HepG2 (cell line): Measurements from ENCODE around the gene TP53TG5. TPM values are rescaled to one million over a fixed set of nuclear protein-coding genes. Genes with fewer than 3 reads are reported as not detected.

Source experiments
- CREM ChIP-seq, 2 experiments: sonication (generic) in 1 of 2; formaldehyde crosslinking in 1 of 2; IDR thresholded peaks; 2 replicates each; pipeline versions ENCODE4 v1.4.0 to v1.6.1; 2016 to 2020; ENCODE audit warnings: antibody characterized with exemption in 1 of 2, mild to moderate bottlenecking in 1 of 2, missing genetic modification reagents in 1 of 2
- EEA1 ChIP-seq: sonication (generic); formaldehyde crosslinking; IDR thresholded peaks from 2 replicates; pipeline ENCODE4 v1.5.1; 2020; ENCODE audit warnings: mild to moderate bottlenecking, missing genetic modification reagents, borderline replicate concordance
- ESRRA ChIP-seq: sonication (generic); formaldehyde crosslinking; IDR thresholded peaks from 2 replicates; pipeline ENCODE4 v1.5.1; 2020; ENCODE audit warnings: mild to moderate bottlenecking, low read depth, missing genetic modification reagents
- GATAD2A ChIP-seq: IDR thresholded peaks from 2 replicates; pipeline ENCODE4 v1.6.1; 2016
- JUN ChIP-seq: sonication (generic); formaldehyde crosslinking; IDR thresholded peaks from 2 replicates; pipeline ENCODE4 v1.4.0; 2020; ENCODE audit warnings: mild to moderate bottlenecking, missing genetic modification reagents
- KDM5A ChIP-seq: fragments of 200-600 bp; sonication (generic); IDR thresholded peaks from 2 replicates; pipeline ENCODE4 v1.7.0; 2018; ENCODE audit warnings: antibody characterized with exemption, mild to moderate bottlenecking, low read length, borderline replicate concordance
- MEF2D ChIP-seq: sonication (generic); formaldehyde crosslinking; IDR thresholded peaks from 2 replicates; pipeline ENCODE4 v1.5.1; 2020; ENCODE audit warnings: mild to moderate bottlenecking, missing genetic modification reagents
- REL ChIP-seq: sonication (generic); formaldehyde crosslinking; conservative IDR thresholded peaks from 2 replicates; pipeline ENCODE4 v1.8.0; 2022; ENCODE audit warnings: mild to moderate bottlenecking, missing genetic modification reagents, moderate library complexity
- SKI ChIP-seq: fragments of 450-650 bp; IDR thresholded peaks from one replicate; pipeline ENCODE4 v1.6.1; 2018; ENCODE audit warnings: mild to moderate bottlenecking; ENCODE audit not compliant: partially characterized antibody
- SP4 ChIP-seq: sonication (generic); formaldehyde crosslinking; IDR thresholded peaks from 2 replicates; pipeline ENCODE4 v1.8.1; 2023; ENCODE audit warnings: mild to moderate bottlenecking, missing genetic modification reagents
- ZBTB38 ChIP-seq: sonication (generic); formaldehyde crosslinking; IDR thresholded peaks from 2 replicates; pipeline ENCODE4 v1.5.1; 2020; ENCODE audit warnings: mild to moderate bottlenecking, missing genetic modification reagents
- ZFP82 ChIP-seq: sonication (generic); formaldehyde crosslinking; IDR thresholded peaks from 2 replicates; pipeline ENCODE4 v1.5.1; 2020; ENCODE audit warnings: mild to moderate bottlenecking, missing genetic modification reagents, borderline replicate concordance
- ZMYM2 ChIP-seq: sonication (generic); formaldehyde crosslinking; IDR thresholded peaks from 2 replicates; pipeline ENCODE4 v1.8.0; 2022; ENCODE audit warnings: mild to moderate bottlenecking, missing genetic modification reagents
- ZNF136 ChIP-seq: sonication (generic); formaldehyde crosslinking; IDR thresholded peaks from 2 replicates; pipeline ENCODE4 v1.8.1; 2022; ENCODE audit warnings: low read depth, mild to moderate bottlenecking, moderate library complexity, missing genetic modification reagents
- ZNF275 ChIP-seq: sonication (generic); formaldehyde crosslinking; IDR thresholded peaks from 2 replicates; pipeline ENCODE4 v1.8.0; 2022; ENCODE audit warnings: missing genetic modification reagents, mild to moderate bottlenecking, inconsistent platforms, borderline replicate concordance
- ZNF317 ChIP-seq: sonication (generic); formaldehyde crosslinking; IDR thresholded peaks from 2 replicates; pipeline ENCODE4 v1.5.0; 2020; ENCODE audit warnings: mild to moderate bottlenecking, missing genetic modification reagents
- ZNF510 ChIP-seq: sonication (generic); formaldehyde crosslinking; IDR thresholded peaks from 2 replicates; pipeline ENCODE4 v1.4.0; 2020; ENCODE audit warnings: low read depth, mild to moderate bottlenecking, missing genetic modification reagents
- ZNF777 ChIP-seq: sonication (generic); formaldehyde crosslinking; IDR thresholded peaks from 2 replicates; pipeline ENCODE4 v1.4.0; 2020; ENCODE audit warnings: missing genetic modification reagents
- ZNF878 ChIP-seq: sonication (generic); formaldehyde crosslinking; IDR thresholded peaks from 2 replicates; pipeline ENCODE4 v1.8.1; 2023; ENCODE audit warnings: mild to moderate bottlenecking, missing genetic modification reagents, moderate library complexity
- ZSCAN12 ChIP-seq: sonication (generic); formaldehyde crosslinking; IDR thresholded peaks from 2 replicates; pipeline ENCODE4 v1.9.0; 2021; ENCODE audit warnings: mild to moderate bottlenecking, missing genetic modification reagents
- polyA plus RNA-seq, 8 experiments: library from polyadenylated mRNA; depleted of rRNA in 3 of 8; stranded (reverse) in 7 of 8; unstranded in 1 of 8; fragments of >200 nt; fragmentation: Illumina TruSeq in 4 of 8; extraction: Trizol in 4 of 8; gene quantifications; 2 replicates each; pipeline versions ENCODE4 v1.2.1 to v1.2.3, GENCODE V29; 2011 to 2016; ENCODE audit warnings: low read depth in 4 of 8, missing spikeins in 1 of 8, mixed read lengths in 1 of 8; ENCODE audit not compliant: insufficient read depth in 1 of 8
- total RNA-seq, 5 experiments: library from RNA; depleted of rRNA; stranded (reverse); fragments of >200 nt; fragmentation: Illumina TruSeq; extraction: Trizol; gene quantifications; 2 replicates each; pipeline ENCODE4 v1.2.3, GENCODE V29; 2016; ENCODE audit warnings: low read depth in 1 of 5
- TF ChIP-seq, protein P1 (sequence below): sonication (generic); formaldehyde crosslinking; IDR thresholded peaks from 2 replicates; pipeline ENCODE4 v1.8.0; 2023; ENCODE audit warnings: mild to moderate bottlenecking, missing genetic modification reagents
- TF ChIP-seq, protein P2 (sequence below): sonication (generic); formaldehyde crosslinking; IDR thresholded peaks from 2 replicates; pipeline ENCODE4 v1.4.0; 2020; ENCODE audit warnings: missing genetic modification reagents, borderline replicate concordance

The TP53TG5 gene
- total and polyA plus RNA-seq, 2 of the 13 experiments (the other 11 are each of a cell fraction or from before 2014, with no cell fraction given) = 0.11 TPM; not detected in 1

DNA sequence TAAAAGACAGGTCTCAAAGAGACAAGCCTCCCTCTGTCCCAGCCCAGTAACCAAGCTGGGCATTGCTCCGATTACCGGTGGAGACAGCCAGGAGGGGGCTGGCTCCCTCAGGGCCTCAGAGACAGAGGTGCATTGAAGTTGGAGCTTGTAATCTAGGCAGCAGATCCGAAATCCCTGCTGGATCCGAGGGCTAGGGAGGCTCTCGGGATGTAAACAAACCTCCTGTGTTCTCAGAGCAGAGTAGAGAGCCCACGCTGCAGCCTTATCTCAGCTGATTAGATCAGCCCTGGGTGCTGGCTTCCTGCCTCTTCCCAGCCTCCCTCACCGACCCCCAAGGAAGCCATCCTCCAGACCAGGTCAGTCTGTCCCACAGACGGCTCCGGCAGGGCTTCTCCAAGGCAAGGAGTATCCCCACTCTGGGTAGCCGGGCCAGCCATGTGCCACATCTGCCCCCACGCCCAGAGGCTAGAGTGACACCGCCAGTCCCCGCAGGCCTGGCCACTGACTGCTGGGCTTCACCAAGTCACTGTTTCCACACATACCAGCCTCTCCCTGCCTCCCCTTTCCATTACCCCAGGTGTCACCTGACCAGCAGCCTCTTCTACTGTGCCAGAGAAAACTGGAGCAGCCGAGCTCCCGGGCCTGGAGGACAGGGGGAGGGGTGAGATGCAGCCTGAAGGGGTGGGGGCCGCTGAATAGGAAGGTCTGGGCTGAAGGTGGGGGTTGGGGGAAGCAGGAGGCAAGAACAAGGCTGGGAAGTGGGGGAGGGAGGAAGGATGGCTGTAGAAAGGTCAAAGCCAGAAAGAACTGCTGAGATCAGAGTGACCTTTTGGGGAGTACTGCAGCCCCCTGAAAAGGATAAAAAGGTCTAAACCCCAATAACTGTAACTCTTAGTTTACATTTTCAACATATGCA, 35.9 kb downstream of the TP53TG5 start (continued):
- TF ChIP-seq EEA1 (CRISPR knock-in tag) = peak; percentile 54; the same call in 1 of the 2 replicates
- TF ChIP-seq GATAD2A (CRISPR knock-in tag) = peak; percentile 83
- TF ChIP-seq ZNF878 (CRISPR knock-in tag) = 0 out of 2 replicates have a peak, but pooled peaks have one; percentile 65
- no peak for TF ChIP-seq KDM5A
- TF ChIP-seq SP4 (CRISPR knock-in tag) = no peak
- peak; percentile 69 for TF ChIP-seq SKI
- 0 out of 2 replicates have a peak, but pooled peaks have one; percentile 44 for TF ChIP-seq ZMYM2
- 0 out of 2 replicates have a peak, but pooled peaks have one; percentile 10 for TF ChIP-seq CREM (IDR thresholded peaks at IDR 0.05)
- no peak for TF ChIP-seq CREM (CRISPR knock-in tag; IDR thresholded peaks at IDR 0.05)
- TF ChIP-seq JUN (CRISPR knock-in tag) = peak; percentile 62; the same call in 1 of the 2 replicates
- TF ChIP-seq, protein P1, sequence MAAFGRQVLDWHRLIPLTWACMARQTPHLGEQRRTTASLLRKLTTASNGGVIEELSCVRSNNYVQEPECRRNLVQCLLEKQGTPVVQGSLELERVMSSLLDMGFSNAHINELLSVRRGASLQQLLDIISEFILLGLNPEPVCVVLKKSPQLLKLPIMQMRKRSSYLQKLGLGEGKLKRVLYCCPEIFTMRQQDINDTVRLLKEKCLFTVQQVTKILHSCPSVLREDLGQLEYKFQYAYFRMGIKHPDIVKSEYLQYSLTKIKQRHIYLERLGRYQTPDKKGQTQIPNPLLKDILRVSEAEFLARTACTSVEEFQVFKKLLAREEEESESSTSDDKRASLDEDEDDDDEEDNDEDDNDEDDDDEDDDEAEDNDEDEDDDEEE (CRISPR knock-in tag) = 0 out of 2 replicates have a peak, but pooled peaks have one; percentile 64
- peak; percentile 80; the same call in 1 of the 2 replicates for TF ChIP-seq ZNF510 (CRISPR knock-in tag)
- TF ChIP-seq ZNF136 = 0 out of 2 replicates have a peak, but pooled peaks have one; percentile 24
- TF ChIP-seq MEF2D (CRISPR knock-in tag) = 0 out of 2 replicates have a peak, but pooled peaks have one; percentile 25
- TF ChIP-seq, protein P2, sequence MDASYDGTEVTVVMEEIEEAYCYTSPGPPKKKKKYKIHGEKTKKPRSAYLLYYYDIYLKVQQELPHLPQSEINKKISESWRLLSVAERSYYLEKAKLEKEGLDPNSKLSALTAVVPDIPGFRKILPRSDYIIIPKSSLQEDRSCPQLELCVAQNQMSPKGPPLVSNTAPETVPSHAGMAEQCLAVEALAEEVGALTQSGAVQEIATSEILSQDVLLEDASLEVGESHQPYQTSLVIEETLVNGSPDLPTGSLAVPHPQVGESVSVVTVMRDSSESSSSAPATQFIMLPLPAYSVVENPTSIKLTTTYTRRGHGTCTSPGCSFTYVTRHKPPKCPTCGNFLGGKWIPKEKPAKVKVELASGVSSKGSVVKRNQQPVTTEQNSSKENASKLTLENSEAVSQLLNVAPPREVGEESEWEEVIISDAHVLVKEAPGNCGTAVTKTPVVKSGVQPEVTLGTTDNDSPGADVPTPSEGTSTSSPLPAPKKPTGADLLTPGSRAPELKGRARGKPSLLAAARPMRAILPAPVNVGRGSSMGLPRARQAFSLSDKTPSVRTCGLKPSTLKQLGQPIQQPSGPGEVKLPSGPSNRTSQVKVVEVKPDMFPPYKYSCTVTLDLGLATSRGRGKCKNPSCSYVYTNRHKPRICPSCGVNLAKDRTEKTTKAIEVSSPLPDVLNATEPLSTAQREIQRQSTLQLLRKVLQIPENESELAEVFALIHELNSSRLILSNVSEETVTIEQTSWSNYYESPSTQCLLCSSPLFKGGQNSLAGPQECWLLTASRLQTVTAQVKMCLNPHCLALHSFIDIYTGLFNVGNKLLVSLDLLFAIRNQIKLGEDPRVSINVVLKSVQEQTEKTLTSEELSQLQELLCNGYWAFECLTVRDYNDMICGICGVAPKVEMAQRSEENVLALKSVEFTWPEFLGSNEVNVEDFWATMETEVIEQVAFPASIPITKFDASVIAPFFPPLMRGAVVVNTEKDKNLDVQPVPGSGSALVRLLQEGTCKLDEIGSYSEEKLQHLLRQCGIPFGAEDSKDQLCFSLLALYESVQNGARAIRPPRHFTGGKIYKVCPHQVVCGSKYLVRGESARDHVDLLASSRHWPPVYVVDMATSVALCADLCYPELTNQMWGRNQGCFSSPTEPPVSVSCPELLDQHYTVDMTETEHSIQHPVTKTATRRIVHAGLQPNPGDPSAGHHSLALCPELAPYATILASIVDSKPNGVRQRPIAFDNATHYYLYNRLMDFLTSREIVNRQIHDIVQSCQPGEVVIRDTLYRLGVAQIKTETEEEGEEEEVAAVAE (CRISPR knock-in tag) = no peak
- no peak for TF ChIP-seq REL
- peak; percentile 57; the same call in 1 of the 2 replicates for TF ChIP-seq ZBTB38 (CRISPR knock-in tag)
- TF ChIP-seq ESRRA (CRISPR knock-in tag) = no peak; the same call in none of the 2 replicates
- peak; percentile 58 for TF ChIP-seq ZNF317 (CRISPR knock-in tag)
- 0 out of 2 replicates have a peak, but pooled peaks have one; percentile 34 for TF ChIP-seq ZNF275 (CRISPR knock-in tag)
- 0 out of 2 replicates have a peak, but pooled peaks have one; percentile 25 for TF ChIP-seq ZSCAN12 (CRISPR knock-in tag)
- TF ChIP-seq ZNF777 (CRISPR knock-in tag) = peak; percentile 52; the same call in 1 of the 2 replicates
- TF ChIP-seq ZFP82 = peak; percentile 49; the same call in 1 of the 2 replicates
